ENCODE measurements around the gene NNT.
A peak's percentile ranks its signal among the peaks of the same experiment; 100 is the strongest.
"Not testable (repeated sequence)": the region's sequence is repeated elsewhere in the genome, so short reads cannot be mapped to it uniquely, and the experiment has no call there.

NNT gene

GRCh38 chr5:43631182-43631910 is 28.4 kb downstream of the NNT start:
- DNase-seq, result peak; percentile 66 to 90

- DNase-seq, result no peak
These were observed 31.6 kb downstream of the NNT start for GRCh38 chr5:43634621-43635020.

GRCh38 chr5:43635374-43635773 is 32.4 kb downstream of the NNT start:
- no peak for DNase-seq

GRCh38 chr5:43636076-43636475 is 33.1 kb downstream of the NNT start:
- no peak for DNase-seq

GRCh38 chr5:43637416-43637815 is 34.4 kb downstream of the NNT start:
- no peak for DNase-seq

GRCh38 chr5:43638107-43638506 is 35.1 kb downstream of the NNT start:
- no peak for DNase-seq

GRCh38 chr5:43638546-43638945 is 35.6 kb downstream of the NNT start:
- peak; percentile 9 to 22 for DNase-seq

- DNase-seq, result peak in 1 of 2 donors; percentile 2
These were observed 36.6 kb downstream of the NNT start for GRCh38 chr5:43639566-43639965.

GRCh38 chr5:43642428-43642827 is 39.4 kb downstream of the NNT start:
- no peak for DNase-seq

- no peak for DNase-seq
These were observed 40.3 kb downstream of the NNT start for GRCh38 chr5:43643327-43643726.

GRCh38 chr5:43643750-43644149 is 40.8 kb downstream of the NNT start:
- DNase-seq, result no peak

- no peak for DNase-seq
These were observed 44.0 kb downstream of the NNT start for GRCh38 chr5:43646992-43647391.

- no peak for DNase-seq
These were observed 44.8 kb downstream of the NNT start for GRCh38 chr5:43647789-43648188.

- no peak for DNase-seq
These were observed 45.6 kb downstream of the NNT start for GRCh38 chr5:43648499-43649124.

- no peak for DNase-seq
These were observed 46.3 kb downstream of the NNT start for GRCh38 chr5:43649256-43649655.

GRCh38 chr5:43652537-43653302 is 49.7 kb downstream of the NNT start:
- no peak for DNase-seq

- peak in 1 of 2 donors; percentile 61 for DNase-seq
These were observed 55.5 kb downstream of the NNT start for GRCh38 chr5:43658509-43658908.

- DNase-seq, result no peak
These were observed 56.1 kb downstream of the NNT start for GRCh38 chr5:43659075-43659474.

- peak in 1 of 2 donors; percentile 60 for DNase-seq
These were observed 58.1 kb downstream of the NNT start for GRCh38 chr5:43661102-43661501.

GRCh38 chr5:43663916-43664315 is 60.9 kb downstream of the NNT start:
- no peak for DNase-seq

GRCh38 chr5:43664501-43665040 is 61.6 kb downstream of the NNT start:
- DNase-seq, result no peak

GRCh38 chr5:43665749-43666148 is 62.8 kb downstream of the NNT start:
- not testable (repeated sequence) for DNase-seq

- not testable (repeated sequence) for DNase-seq
These were observed 63.7 kb downstream of the NNT start for GRCh38 chr5:43666728-43667127.

GRCh38 chr5:43667379-43667778 is 64.4 kb downstream of the NNT start:
- DNase-seq, result not testable (repeated sequence)

All from inflammatory macrophage treated with lipopolysaccharide for 1 hour (primary cell).